SU-DHL-6 (cell line): ENCODE results near the gene MON2.

Experiments
- EZH2phosphoT487 ChIP-seq: fragments of 200-600 bp; sonication (generic), shearing (Covaris generic); conservative IDR thresholded peaks from 2 replicates; pipeline ENCODE4 v1.6.1; 2018; ENCODE audit warnings: mild to moderate bottlenecking, antibody characterized with exemption, low read length, moderate library complexity, mixed read lengths
- TF ChIP-seq, protein P1 (sequence below): fragments of 200-600 bp; sonication (generic); IDR thresholded peaks from one replicate; pipeline ENCODE4 v1.5.1; 2017; ENCODE audit warnings: antibody characterized with exemption, mild to moderate bottlenecking, low read length, moderate library complexity; ENCODE audit not compliant: insufficient read depth, poor library complexity, severe bottlenecking

DNA sequence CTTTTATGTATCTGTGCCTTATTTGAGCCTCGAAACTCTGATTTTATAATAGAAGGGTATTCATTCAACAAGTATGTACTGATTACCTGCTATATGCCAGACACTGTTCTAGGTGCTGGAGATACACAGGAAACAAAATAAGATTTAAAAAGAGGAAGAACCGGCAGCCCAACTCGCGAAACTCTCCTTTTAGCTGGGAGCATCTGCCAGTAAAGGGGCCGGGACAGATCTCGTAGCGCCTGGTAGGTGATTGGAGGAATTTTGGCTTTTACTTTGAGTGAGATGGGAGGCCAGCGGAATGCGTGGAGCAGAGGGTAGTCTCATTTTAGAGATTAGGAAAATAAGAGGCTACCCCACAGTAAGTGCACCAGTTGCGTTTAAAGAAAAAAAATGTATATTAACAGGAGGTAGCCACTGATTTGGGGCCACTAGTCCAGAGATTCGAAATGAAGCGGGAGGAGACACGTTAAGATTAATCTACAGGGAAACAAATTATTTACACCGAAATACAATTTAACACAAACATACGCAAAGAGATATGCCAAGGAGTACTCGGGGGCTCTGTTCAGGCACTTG, 520 bp upstream of the MON2 start:
- TF ChIP-seq, protein P1, sequence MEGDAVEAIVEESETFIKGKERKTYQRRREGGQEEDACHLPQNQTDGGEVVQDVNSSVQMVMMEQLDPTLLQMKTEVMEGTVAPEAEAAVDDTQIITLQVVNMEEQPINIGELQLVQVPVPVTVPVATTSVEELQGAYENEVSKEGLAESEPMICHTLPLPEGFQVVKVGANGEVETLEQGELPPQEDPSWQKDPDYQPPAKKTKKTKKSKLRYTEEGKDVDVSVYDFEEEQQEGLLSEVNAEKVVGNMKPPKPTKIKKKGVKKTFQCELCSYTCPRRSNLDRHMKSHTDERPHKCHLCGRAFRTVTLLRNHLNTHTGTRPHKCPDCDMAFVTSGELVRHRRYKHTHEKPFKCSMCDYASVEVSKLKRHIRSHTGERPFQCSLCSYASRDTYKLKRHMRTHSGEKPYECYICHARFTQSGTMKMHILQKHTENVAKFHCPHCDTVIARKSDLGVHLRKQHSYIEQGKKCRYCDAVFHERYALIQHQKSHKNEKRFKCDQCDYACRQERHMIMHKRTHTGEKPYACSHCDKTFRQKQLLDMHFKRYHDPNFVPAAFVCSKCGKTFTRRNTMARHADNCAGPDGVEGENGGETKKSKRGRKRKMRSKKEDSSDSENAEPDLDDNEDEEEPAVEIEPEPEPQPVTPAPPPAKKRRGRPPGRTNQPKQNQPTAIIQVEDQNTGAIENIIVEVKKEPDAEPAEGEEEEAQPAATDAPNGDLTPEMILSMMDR: no peak
- no peak for TF ChIP-seq EZH2phosphoT487
